Kidney (tissue), 14 donors: ENCODE measurements around the gene AHCTF1. TPM values are rescaled to one million over a fixed set of nuclear protein-coding genes. Genes with fewer than 3 reads are reported as not detected.
"Not testable (repeated sequence)": the region's sequence is repeated elsewhere in the genome, so short reads cannot be mapped to it uniquely, and the experiment has no call there.

Experiments used
- DNase-seq, 5 donors: peaks; one replicate each; pipeline ENCODE4 v3.0.0-alpha.2; 2013 to 2020
- FAIRE-seq: peaks from 2 replicates; lab custom pipeline; 2012; peaks lifted over from hg19 to GRCh38; lab: Jason Lieb, UNC
- H3K27ac ChIP-seq, 2 donors: one replicate each; pipeline ENCODE4 v1.7.0; 2013; ENCODE audit warnings: low read depth in 2 of 2, low read length in 2 of 2, inconsistent platforms in 1 of 2
- H3K27me3 ChIP-seq: one replicate; pipeline ENCODE4 v1.7.1; 2013; ENCODE audit warnings: low read length, inconsistent platforms; ENCODE audit not compliant: control insufficient read depth, insufficient read depth
- H3K36me3 ChIP-seq, 3 donors: one replicate each; pipeline versions ENCODE4 v1.7.0 to v1.7.1; 2013; ENCODE audit warnings: low read length in 3 of 3, control low read depth in 1 of 3, inconsistent platforms in 1 of 3; ENCODE audit not compliant: insufficient read depth in 3 of 3, control insufficient read depth in 2 of 3
- H3K4me1 ChIP-seq, 3 donors: one replicate each; pipeline versions ENCODE4 v1.7.0 to v1.7.1; 2013; ENCODE audit warnings: low read length in 3 of 3, inconsistent platforms in 1 of 3, low read depth in 1 of 3; ENCODE audit not compliant: control insufficient read depth in 2 of 3, insufficient read depth in 2 of 3
- H3K4me3 ChIP-seq, 3 donors: one replicate each; pipeline versions ENCODE4 v1.7.0 to v1.8.1; 2013; ENCODE audit warnings: low read length in 3 of 3, control low read depth in 1 of 3, inconsistent platforms in 1 of 3
- H3K9ac ChIP-seq, 3 donors: one replicate each; pipeline versions ENCODE4 v1.7.0 to v1.7.1; 2013; ENCODE audit warnings: low read length in 3 of 3, control low read depth in 1 of 3, inconsistent platforms in 1 of 3
- H3K9me3 ChIP-seq, 3 donors: one replicate each; pipeline versions ENCODE4 v1.7.0 to v1.7.1; 2013; ENCODE audit warnings: low read length in 3 of 3, control low read depth in 1 of 3, inconsistent platforms in 1 of 3; ENCODE audit not compliant: control insufficient read depth in 2 of 3, insufficient read depth in 1 of 3
- CTCF ChIP-seq: IDR thresholded peaks from 3 replicates; pipeline ENCODE4 v1.5.1; 2012; ENCODE audit warnings: mild to moderate bottlenecking, moderate library complexity, borderline replicate concordance; ENCODE audit not compliant: insufficient read depth; ENCODE audit errors: extremely low read depth
- intact Hi-C: fragments of 100-400 bp; cut with DNase I; formaldehyde crosslinking; loops from one replicate; pipeline ENCODE4 v1.11.1; 2022
- polyA plus RNA-seq: library from polyadenylated mRNA; stranded (reverse); fragments of 350-450 nt; fragmentation: Illumina TruSeq; extraction: RNeasy Lipid Tissue Mini Kit (QIAGEN cat#74804); gene quantifications from one replicate; pipeline ENCODE4 v1.2.3, GENCODE V29; 2014; ENCODE audit warnings: low read depth, low replicate concordance; ENCODE audit not compliant: insufficient read depth
- total RNA-seq: library from RNA; stranded (reverse); fragmentation: NEBNext Ultra II Directional; extraction: Animal tissue kit (Norgen Biotek cat#: 25700); gene quantifications from one replicate; pipeline ENCODE4 v1.2.1, GENCODE V29; 2021
- donor health status: control.
- donor health status: control.
- donor health status: control.
- donor health status: control.
- donor health status: control.
- donor health status: DM: yes; HTN: yes; CAD: no.
- donor health status: Normal renal cell carcinoma (clear cell type).

Gene AHCTF1
- total and polyA plus RNA-seq, 2 donors from 2014 or later: 5.2 to 30.1 TPM

GRCh38 chr1:246843876-246844275, 87.9 kb downstream of the AHCTF1 start:
- Histone ChIP-seq H3K4me3 (no peak overlapping the region), H3K9ac (no peak overlapping the region), H3K9me3 (no peaks in the 10 kb centered on the region), H3K36me3 (peaks cover 0 to 8% (median 6%) of the 10 kb centered on the region in 3 donors), H3K4me1 (no peaks in the 10 kb centered on the region), H3K27ac (no peak overlapping the region), H3K27me3 (no peaks in the 10 kb centered on the region)
- DNase-seq: no peak
- intact Hi-C loops: no loop called here
- no peak for FAIRE-seq
- no peak for TF ChIP-seq CTCF

GRCh38 chr1:246840761-246841160, 91.0 kb downstream of the AHCTF1 start:
- H3K4me1 ChIP-seq, H3K9me3 ChIP-seq, DNase-seq, H3K4me3 ChIP-seq, intact Hi-C loops, H3K27ac ChIP-seq, FAIRE-seq, H3K27me3 ChIP-seq, H3K36me3 ChIP-seq, H3K9ac ChIP-seq: not testable (repeated sequence)

- Histone ChIP-seq H3K9me3 (no peaks in the 10 kb centered on the region), H3K27me3 (no peaks in the 10 kb centered on the region), H3K4me1 (no peaks in the 10 kb centered on the region), H3K4me3 (no peak overlapping the region), H3K36me3 (peaks cover 0 to under 1% (median 0%) of the 10 kb centered on the region in 3 donors), H3K9ac (no peak overlapping the region), H3K27ac (no peak overlapping the region)
- intact Hi-C loops: no loop called here
- FAIRE-seq (no peak), DNase-seq (no peak)
- TF ChIP-seq CTCF: no peak
Observed at GRCh38 chr1:246838118-246838456, 93.7 kb downstream of the AHCTF1 start.

- Histone ChIP-seq H3K36me3 (no peaks in the 10 kb centered on the region), H3K4me3 (no peak overlapping the region), H3K27me3 (no peaks in the 10 kb centered on the region), H3K9me3 (no peaks in the 10 kb centered on the region), H3K4me1 (no peaks in the 10 kb centered on the region), H3K27ac (no peak overlapping the region), H3K9ac (no peak overlapping the region)
- DNase-seq (no peak), FAIRE-seq (no peak)
- intact Hi-C loops: no loop called here
- no peak for TF ChIP-seq CTCF
Observed at GRCh38 chr1:246837418-246838117, 94.2 kb downstream of the AHCTF1 start.
